GM12873 (cell line): ENCODE data around the gene TBC1D5.

ENCODE experiments used
- TF ChIP-seq, protein P1 (sequence below): IDR thresholded peaks from 2 replicates; pipeline ENCODE4 v1.5.1; 2012; ENCODE audit warnings: low read depth, mild to moderate bottlenecking, moderate library complexity, low read length, control low read depth; ENCODE audit not compliant: insufficient read depth; ENCODE audit errors: missing control alignments

The TBC1D5 gene

DNA sequence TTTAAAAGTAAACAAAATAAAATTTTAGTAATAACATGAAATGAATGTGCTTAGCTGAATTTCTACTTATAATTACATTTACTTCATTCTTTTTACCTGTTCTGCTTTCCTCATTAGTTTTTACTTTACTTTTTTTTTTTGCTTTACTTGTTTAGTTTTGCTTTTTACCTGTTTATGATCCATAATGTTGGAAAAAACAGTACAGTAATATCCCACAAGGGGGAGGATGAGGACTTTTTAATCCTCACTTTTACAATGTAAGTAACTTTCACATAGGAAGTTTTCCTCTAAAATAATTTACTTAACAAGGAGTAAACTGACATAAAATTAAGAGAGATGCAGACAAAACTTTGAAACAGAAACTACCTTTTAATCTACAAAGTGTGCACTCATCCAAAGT lies 268.7 kb downstream of the TBC1D5 start:
- TF ChIP-seq, protein P1, sequence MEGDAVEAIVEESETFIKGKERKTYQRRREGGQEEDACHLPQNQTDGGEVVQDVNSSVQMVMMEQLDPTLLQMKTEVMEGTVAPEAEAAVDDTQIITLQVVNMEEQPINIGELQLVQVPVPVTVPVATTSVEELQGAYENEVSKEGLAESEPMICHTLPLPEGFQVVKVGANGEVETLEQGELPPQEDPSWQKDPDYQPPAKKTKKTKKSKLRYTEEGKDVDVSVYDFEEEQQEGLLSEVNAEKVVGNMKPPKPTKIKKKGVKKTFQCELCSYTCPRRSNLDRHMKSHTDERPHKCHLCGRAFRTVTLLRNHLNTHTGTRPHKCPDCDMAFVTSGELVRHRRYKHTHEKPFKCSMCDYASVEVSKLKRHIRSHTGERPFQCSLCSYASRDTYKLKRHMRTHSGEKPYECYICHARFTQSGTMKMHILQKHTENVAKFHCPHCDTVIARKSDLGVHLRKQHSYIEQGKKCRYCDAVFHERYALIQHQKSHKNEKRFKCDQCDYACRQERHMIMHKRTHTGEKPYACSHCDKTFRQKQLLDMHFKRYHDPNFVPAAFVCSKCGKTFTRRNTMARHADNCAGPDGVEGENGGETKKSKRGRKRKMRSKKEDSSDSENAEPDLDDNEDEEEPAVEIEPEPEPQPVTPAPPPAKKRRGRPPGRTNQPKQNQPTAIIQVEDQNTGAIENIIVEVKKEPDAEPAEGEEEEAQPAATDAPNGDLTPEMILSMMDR, result no peak

DNA sequence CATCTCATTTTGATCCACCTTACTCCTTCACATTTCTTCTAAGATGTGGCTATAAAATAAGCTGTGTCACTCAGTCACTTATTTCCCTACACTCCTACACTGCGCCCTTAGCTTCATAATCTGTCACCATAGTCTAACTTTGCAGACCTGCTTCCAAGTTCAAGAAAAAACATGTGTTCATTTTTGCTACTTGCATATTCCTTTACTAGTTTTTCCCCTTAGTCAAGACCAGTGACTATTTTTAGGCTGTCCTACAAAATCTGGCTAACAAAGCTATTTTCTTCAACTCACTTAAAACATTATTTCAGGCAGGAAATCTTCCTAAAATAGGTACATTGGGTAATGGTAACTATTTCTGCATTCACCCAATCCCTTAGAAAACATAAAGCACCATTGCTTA lies 272.5 kb downstream of the TBC1D5 start:
- TF ChIP-seq, protein P1, result no peak

DNA sequence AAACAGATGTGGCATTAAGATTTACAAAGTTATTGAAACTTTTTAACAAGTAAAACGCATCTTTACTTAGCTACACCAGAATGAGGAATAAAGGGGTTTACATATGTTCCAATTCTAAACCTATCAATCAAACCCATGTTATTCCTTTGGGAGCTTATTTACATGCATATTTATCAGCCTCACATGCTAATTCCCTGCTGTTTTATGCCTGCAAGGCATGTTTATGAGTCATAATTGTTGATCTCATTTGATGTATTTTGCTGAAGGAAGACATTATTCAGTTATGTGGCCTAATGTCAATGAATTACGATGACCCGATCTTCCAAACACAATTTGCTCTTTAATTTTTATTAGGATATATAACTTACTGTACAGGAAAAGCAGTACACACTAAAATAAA lies 272.9 kb downstream of the TBC1D5 start:
- TF ChIP-seq, protein P1, result no peak

DNA sequence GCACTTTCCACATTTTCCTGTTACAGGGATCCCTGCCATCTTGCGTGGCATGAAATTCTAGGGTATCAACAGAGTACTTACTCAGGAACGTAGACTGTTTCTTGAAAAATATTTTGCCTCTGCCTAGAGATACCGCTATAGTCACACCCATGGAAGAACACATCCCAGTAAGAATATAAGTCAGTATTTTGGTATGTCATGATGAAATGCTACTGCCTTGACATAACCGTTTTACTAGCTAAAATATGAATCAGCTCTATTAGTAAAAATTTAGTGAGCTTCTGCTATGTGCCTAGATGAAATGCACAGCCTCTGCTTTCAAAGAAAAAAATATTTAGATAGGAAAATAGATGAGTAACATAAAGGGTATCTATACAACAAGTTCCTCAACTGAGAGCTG lies 276.4 kb downstream of the TBC1D5 start:
- TF ChIP-seq, protein P1, result no peak

DNA sequence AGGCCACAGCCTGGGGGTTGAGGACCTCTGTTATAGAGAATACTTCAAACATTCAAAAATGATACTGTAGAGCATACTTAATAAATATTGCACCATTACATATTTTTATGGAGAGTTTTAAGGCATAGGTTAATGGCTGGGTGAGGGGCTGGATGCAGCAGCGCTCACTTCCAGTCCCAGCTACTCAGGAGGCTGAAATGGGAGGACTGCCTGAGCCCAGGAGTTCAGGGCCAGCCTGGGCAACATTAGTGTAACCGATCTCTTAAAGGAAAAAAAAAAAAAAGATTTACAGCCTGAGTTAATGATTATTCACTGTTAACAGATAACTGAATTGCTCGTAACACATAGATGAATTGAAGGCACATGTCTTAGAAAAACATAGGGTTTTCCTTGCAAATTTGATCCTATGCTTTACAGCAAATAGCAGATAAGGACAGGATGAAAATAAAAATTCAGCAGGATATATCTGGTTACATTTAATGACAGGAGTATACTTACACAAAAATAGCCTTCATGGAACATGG lies 282.9 kb downstream of the TBC1D5 start:
- TF ChIP-seq, protein P1, result no peak

DNA sequence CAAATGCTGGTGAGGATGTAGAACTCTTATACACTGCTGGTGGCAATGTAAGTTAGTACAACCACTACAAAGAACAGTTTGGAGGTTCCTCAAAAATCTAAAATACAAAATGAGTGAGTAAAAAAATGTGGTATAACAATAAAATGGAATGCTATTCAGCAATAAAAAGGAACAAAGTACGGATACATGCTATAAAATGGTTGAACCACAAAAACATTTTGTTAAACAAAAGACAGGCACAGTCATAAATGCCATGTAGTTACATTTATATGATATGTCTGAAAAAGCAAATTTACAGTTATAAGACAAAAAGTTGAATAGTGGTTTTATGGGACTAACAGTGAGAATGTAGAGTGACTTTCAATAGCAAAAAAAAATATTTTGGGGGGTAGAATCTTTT lies 285.8 kb downstream of the TBC1D5 start:
- TF ChIP-seq, protein P1, result no peak

DNA sequence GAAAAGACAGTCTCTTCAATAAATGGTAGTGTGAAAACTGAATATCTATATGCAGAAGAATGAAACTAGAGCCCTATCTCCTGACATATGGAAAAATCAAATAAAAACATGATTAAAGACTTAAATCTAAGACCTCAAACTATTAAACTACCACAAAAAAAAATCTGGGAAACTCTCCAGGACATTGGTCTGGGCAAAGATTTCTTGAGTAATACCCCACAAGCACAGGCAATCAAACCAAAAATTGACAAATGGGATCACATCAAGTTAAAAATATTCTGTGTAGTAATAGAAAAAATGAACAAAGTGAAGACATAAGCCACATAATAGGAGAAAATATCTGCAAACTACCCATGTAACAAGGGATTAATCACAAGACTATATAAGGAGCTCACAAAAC lies 286.4 kb downstream of the TBC1D5 start:
- TF ChIP-seq, protein P1, result no peak
